Endometrial microvascular endothelial cells (primary cell): ENCODE results near the gene ERCC3. TPM values are rescaled to one million over a fixed set of nuclear protein-coding genes. Genes with fewer than 3 reads are reported as not detected.
"Not testable (repeated sequence)": the region's sequence is repeated elsewhere in the genome, so short reads cannot be mapped to it uniquely, and the experiment has no call there.

ENCODE experiments used
- in situ Hi-C: cut with HindIII; loops from 2 replicates; pipeline ENCODE4 v1.10.0; 2017; ENCODE audit warnings: low sequenced_read_pairs, low pct_unique_long_range_greater_than_20kb; ENCODE audit errors: inconsistent ontology term
- total RNA-seq: library from RNA; depleted of rRNA; stranded (reverse); fragments of >200 nt; gene quantifications from one replicate; pipeline ENCODE4 v1.2.3, GENCODE V29; 2015; ENCODE audit errors: inconsistent ontology term

Gene ERCC3
- total RNA-seq, 1 donor from 2014 or later: 36.1 TPM

GRCh38 chr2:127231130-127231865 is 62.6 kb downstream of the ERCC3 start:
- in situ Hi-C loops: no loop called here

- in situ Hi-C loops: no loop called here
Measured at GRCh38 chr2:127229555-127229954, 64.4 kb downstream of the ERCC3 start.

- in situ Hi-C loops: no loop called here
Measured at GRCh38 chr2:127228102-127228501, 65.8 kb downstream of the ERCC3 start.

GRCh38 chr2:127227264-127227660 is 66.7 kb downstream of the ERCC3 start:
- in situ Hi-C loops: not testable (repeated sequence)

GRCh38 chr2:127226520-127227263 is 67.3 kb downstream of the ERCC3 start:
- in situ Hi-C loops: no loop called here

GRCh38 chr2:127226132-127226519 is 67.8 kb downstream of the ERCC3 start:
- in situ Hi-C loops: no loop called here

GRCh38 chr2:127225186-127225960 is 68.6 kb downstream of the ERCC3 start:
- in situ Hi-C loops: no loop called here

- in situ Hi-C loops: not testable (repeated sequence)
Measured at GRCh38 chr2:127224135-127224534, 69.8 kb downstream of the ERCC3 start.

GRCh38 chr2:127220768-127221527 is 73.0 kb downstream of the ERCC3 start:
- in situ Hi-C loops: no loop called here

GRCh38 chr2:127220102-127220767 is 73.7 kb downstream of the ERCC3 start, which contains the start of gene CYP27C1:
Gene CYP27C1 (minus strand): TSS chr2:127220299. CDS start chr2:127220270, 29 bp downstream.
- in situ Hi-C loops: no loop called here

- in situ Hi-C loops: no loop called here
Measured at GRCh38 chr2:127219171-127220070, 74.5 kb downstream of the ERCC3 start.

GRCh38 chr2:127218812-127219170 is 75.2 kb downstream of the ERCC3 start:
- in situ Hi-C loops: no loop called here

- in situ Hi-C loops: no loop called here
Measured at GRCh38 chr2:127217470-127218325, 76.2 kb downstream of the ERCC3 start.

- in situ Hi-C loops: no loop called here
Measured at GRCh38 chr2:127216593-127216992, 77.4 kb downstream of the ERCC3 start.

GRCh38 chr2:127216095-127216494 is 77.8 kb downstream of the ERCC3 start:
- in situ Hi-C loops: no loop called here

GRCh38 chr2:127214201-127214600 is 79.7 kb downstream of the ERCC3 start:
- in situ Hi-C loops: not testable (repeated sequence)

- in situ Hi-C loops: no loop called here
Measured at GRCh38 chr2:127208313-127208712, 85.6 kb downstream of the ERCC3 start.
